KBM-7 (cell line): ENCODE measurements around the gene C1QL4.
A peak's percentile ranks its signal among the peaks of the same experiment; 100 is the strongest.
"Not testable (repeated sequence)": the region's sequence is repeated elsewhere in the genome, so short reads cannot be mapped to it uniquely, and the experiment has no call there.

Experiments
- DNase-seq: peaks from one replicate; pipeline ENCODE4 v3.0.0-alpha.2; 2015
- in situ Hi-C: fragments of 300-500 bp; cut with MboI; formaldehyde crosslinking; loops from 2 replicates; pipeline ENCODE4 v1.14.3; 2020; ENCODE audit warnings: low sequenced_read_pairs, low pct_unique_long_range_greater_than_20kb, mixed read lengths

The C1QL4 gene

GRCh38 chr12:49322708-49323523, 14.1 kb downstream of the C1QL4 start, which contains the start of gene TROAP:
Gene TROAP, plus strand, starts transcription at chr12:49323255. Its CDS starts 354 bp downstream, at chr12:49323609.
- DNase-seq = peak; percentile 99
- in situ Hi-C loops = no loop called here

DNA sequence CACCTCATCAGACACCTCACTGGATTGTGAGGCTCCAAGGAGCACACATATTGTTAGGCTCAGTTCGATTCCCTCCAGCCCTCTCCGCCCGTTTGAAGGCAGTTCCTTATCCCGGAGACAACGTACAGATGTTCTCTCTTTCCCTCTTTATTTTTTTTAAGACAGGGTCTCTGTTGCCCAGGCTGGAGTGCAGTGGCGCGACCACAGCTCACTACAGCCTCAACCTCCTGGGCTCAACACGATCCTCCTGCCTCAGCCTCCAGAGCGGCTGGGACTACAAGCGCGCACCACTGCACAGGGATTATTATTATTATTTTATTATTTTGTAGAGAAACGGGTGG, 14.7 kb downstream of the C1QL4 start:
- no peak for DNase-seq
- in situ Hi-C loops = no loop called here

DNA sequence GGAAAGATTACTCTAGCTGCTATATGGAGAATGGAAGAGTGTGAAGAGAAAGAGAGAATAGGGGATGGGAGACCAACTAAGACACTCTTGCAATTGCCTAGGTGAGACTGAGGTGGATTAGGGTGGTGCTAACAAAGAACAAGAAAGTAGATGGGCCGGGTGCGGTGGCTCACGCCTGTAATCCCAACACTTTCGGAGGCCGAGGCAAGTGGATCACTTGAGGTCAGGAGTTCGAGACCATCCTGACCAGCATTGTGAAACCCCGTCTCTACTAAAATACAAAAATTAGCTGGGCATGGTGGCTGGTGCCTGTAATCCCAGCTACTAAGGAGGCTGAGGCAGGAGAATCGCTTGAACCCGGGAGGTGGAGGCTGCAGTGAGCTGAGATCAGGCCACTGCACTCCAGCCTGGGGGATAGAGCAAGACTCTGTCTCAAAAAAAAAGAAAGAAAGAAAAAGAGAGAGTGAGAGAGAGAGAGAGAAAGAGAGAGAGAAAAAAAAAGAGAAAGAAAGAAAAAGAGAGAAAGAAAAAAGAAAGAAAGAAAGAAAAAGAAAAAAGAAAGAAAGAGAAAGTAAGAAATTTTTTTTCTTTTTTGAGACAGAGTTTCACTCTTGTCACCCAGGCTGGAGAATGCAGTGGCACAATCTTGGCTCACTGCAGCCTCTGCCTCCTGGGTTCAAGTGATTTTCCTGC, 16.4 kb downstream of the C1QL4 start:
- not testable (repeated sequence) for DNase-seq

GRCh38 chr12:49317118-49317517, 19.9 kb downstream of the C1QL4 start:
- in situ Hi-C loops, DNase-seq: not testable (repeated sequence)

More for the DNA sequence above, 16.4 kb downstream of the C1QL4 start:
- in situ Hi-C loops = not testable (repeated sequence)

GRCh38 chr12:49314811-49315210, 22.2 kb downstream of the C1QL4 start:
- in situ Hi-C loops = no loop called here
- DNase-seq = no peak

GRCh38 chr12:49310451-49311000, 26.5 kb downstream of the C1QL4 start:
- DNase-seq, in situ Hi-C loops: not testable (repeated sequence)

GRCh38 chr12:49309386-49309785, 27.6 kb downstream of the C1QL4 start:
- DNase-seq = no peak

GRCh38 chr12:49305762-49306510, 31.1 kb downstream of the C1QL4 start:
- DNase-seq = no peak
- in situ Hi-C loops = no loop called here

More at GRCh38 chr12:49309386-49309785, 27.6 kb downstream of the C1QL4 start:
- in situ Hi-C loops = no loop called here

DNA sequence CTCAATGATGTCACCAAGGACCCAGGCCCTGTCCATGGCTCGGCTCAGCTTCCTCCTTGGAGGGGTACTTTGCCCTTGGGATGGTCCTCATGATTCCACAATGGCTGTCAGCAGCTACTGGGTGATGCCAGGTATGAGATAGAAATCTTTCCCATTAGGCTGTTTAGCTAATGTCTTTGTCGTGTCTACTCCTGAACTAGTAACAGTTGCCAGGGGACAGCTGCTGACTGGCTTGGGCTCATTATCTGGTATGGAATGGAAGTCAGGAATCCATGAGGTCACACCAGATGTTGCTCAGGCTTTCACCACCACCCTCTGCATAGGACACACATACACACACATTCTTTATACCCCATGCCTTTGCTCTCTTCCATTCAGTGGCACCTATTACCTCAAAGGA, 32.8 kb downstream of the C1QL4 start:
- in situ Hi-C loops = no loop called here
- DNase-seq = no peak

GRCh38 chr12:49301760-49302159, 35.2 kb downstream of the C1QL4 start:
- no peak for DNase-seq
- in situ Hi-C loops = no loop called here

DNA sequence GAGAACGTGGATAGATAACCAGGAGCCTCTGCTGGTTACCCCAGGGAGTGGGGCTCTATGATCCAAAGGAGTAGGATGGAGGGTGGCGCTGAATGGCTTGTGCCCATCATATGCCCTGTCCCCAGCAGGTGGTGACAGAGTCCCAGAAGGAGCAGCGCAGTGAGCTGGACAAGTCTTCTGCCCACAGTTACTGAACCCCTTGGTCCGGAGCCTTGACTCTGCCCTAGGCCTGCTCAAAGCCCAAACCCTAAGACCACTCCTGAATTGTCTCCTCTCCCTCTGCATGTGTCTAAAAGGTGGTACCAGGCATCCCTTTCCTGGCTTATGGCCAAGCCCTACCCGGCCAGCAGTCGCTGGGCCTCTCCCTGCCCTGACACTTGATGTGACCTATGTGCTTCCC, 38.8 kb downstream of the C1QL4 start:
- in situ Hi-C loops = no loop called here
- no peak for DNase-seq

GRCh38 chr12:49297695-49298060, 39.3 kb downstream of the C1QL4 start:
- in situ Hi-C loops = no loop called here

DNA sequence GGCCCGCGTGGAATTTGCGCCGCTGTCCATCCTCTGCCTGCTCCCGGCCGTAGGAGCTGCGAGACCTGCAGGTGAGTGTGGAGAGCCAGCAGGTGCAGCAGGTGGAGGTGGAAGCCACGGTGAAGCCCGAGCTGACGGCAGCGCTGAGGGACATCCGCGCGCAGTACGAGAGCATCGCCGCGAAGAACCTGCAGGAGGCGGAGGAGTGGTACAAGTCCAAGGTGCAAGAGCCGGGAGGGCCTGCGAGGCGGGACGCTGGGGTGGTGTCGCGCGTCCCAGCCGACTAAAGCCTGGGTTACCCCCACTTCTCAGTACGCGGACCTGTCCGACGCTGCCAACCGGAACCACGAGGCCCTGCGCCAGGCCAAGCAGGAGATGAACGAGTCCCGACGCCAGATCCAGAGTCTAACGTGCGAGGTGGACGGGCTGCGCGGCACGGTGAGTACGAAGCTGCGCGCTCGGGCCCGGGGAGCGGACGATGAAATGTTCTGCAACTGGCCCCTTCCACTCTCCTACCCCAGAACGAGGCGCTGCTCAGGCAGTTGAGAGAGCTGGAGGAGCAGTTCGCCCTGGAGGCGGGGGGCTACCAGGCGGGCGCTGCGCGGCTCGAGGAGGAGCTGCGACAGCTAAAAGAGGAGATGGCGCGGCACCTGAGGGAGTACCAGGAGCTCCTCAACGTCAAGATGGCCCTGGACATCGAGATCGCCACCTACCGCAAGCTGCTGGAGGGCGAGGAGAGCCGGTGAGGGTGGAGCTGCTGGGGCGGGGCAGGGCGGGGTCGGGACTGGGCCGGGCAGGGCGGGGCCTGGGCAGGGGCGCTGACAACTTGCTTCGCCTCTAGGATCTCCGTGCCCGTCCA, 39.9 kb downstream of the C1QL4 start:
- in situ Hi-C loops = no loop called here
- DNase-seq = peak; percentile 70

More at GRCh38 chr12:49297695-49298060, 39.3 kb downstream of the C1QL4 start:
- no peak for DNase-seq

GRCh38 chr12:49296034-49296835, 40.8 kb downstream of the C1QL4 start:
- no peak for DNase-seq
- in situ Hi-C loops = no loop called here

DNA sequence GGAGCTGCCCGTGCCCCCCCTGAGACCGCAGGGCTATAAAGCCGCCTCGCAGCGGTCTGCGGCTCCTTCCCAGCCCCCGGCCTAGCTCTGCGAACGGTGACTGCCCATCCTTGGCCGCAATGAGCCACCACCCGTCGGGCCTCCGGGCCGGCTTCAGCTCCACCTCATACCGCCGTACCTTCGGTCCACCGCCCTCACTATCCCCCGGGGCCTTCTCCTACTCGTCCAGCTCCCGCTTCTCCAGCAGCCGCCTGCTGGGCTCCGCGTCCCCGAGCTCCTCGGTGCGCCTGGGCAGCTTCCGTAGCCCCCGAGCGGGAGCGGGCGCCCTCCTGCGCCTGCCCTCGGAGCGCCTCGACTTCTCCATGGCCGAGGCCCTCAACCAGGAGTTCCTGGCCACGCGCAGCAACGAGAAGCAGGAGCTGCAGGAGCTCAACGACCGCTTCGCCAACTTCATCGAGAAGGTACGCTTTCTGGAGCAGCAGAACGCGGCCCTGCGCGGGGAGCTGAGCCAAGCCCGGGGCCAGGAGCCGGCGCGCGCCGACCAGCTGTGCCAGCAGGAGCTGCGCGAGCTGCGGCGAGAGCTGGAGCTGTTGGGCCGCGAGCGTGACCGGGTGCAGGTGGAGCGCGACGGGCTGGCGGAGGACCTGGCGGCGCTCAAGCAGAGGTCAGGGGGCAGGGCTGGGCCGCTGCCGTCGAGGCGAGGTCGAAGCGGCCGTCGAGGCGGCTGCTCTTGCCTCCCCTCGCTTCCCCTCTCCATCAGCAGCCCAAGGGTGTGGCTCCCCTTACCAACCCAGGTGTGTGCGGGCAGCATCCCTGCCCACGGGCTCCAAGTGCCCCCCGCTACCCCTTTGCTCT, 41.7 kb downstream of the C1QL4 start, which contains the start of gene PRPH:
PRPH (plus strand) TSS at position 66 of the 855 bp plus-strand sequence; CDS start at position 120, 54 bp downstream.
- DNase-seq = no peak
- in situ Hi-C loops = no loop called here

- DNase-seq = no peak
- in situ Hi-C loops = no loop called here
Observed at GRCh38 chr12:49294804-49295081, 42.2 kb downstream of the C1QL4 start.
